Measurements from ENCODE around the gene COX8C. TPM values are rescaled to one million over a fixed set of nuclear protein-coding genes. Genes with fewer than 3 reads are reported as not detected.
A peak's percentile ranks its signal among the peaks of the same experiment; 100 is the strongest.

COX8C gene
- total RNA-seq, 1 experiment from 2014 or later = not detected

GRCh38 chr14:93332853-93333630 lies 13.9 kb upstream of the COX8C start, which contains the start of gene BTBD7 (continued):
- TF ChIP-seq YY1 (IDR thresholded peaks at IDR 0.05; ENCODE audit: extremely low read depth, insufficient replicate concordance, low read depth, low read length) (peak; percentile 91), ZNF274 (IDR thresholded peaks at IDR 0.05; ENCODE audit: low read depth, low read length) (no peak), CEBPB (IDR thresholded peaks at IDR 0.05; ENCODE audit: low read depth) (no peak)

- no peak for ATAC-seq
Measured at GRCh38 chr14:93333631-93334103, 13.3 kb upstream of the COX8C start.

More at GRCh38 chr14:93333631-93334103, 13.3 kb upstream of the COX8C start:
- POLR2A ChIA-PET = no interaction called here
- peaks cover 11 to 29% of the 10 kb centered on the region in 2 experiments for H3K4me1 ChIP-seq (ENCODE audit: control insufficient read depth in 1 of 2, insufficient read depth in 2 of 2, low read length in 2 of 2)
- H3K36me3 ChIP-seq (ENCODE audit: control insufficient read depth in 1 of 2, insufficient read depth in 2 of 2, low read length in 2 of 2) = no peaks in the 10 kb centered on the region
- H4K20me1 ChIP-seq (ENCODE audit: insufficient read depth) = 0 out of 2 replicates have a peak, but pooled peaks cover 5% of the 10 kb centered on the region
- CTCF ChIA-PET = no interaction called here
- DNase-seq (ENCODE audit: low read depth, low spot score) = no peak
- peak overlapping the region; percentile 84 for H2AFZ ChIP-seq (ENCODE audit: low read depth, low read length, poor library complexity, severe bottlenecking)
- H3K27ac ChIP-seq (ENCODE audit: low read depth, low read length) = peak overlapping the region; percentile 57
- no peaks in the 10 kb centered on the region for H3K27me3 ChIP-seq (ENCODE audit: insufficient read depth, low read length)
- H3K9ac ChIP-seq (ENCODE audit: low read length) = peak overlapping the region; percentile 68
- H3K9me2 ChIP-seq (ENCODE audit: insufficient read depth) = no peaks in the 10 kb centered on the region
- intact Hi-C loops (cut with micrococcal nuclease) = no loop called here
- TF ChIP-seq SIN3A (IDR thresholded peaks at IDR 0.05; ENCODE audit: low read depth) (no peak; the same call in 1 of the 2 replicates), POLR2A (IDR thresholded peaks at IDR 0.05; ENCODE audit: borderline replicate concordance, extremely low read depth, insufficient read depth, insufficient read length) (no peak), SP1 (IDR thresholded peaks at IDR 0.05; ENCODE audit: low read depth) (no peak), REST (IDR thresholded peaks at IDR 0.05; ENCODE audit: low read depth) (no peak), EGR1 (IDR thresholded peaks at IDR 0.05; ENCODE audit: low read depth) (no peak), CTCF (IDR thresholded peaks at IDR 0.05 in 2 of 3, conservative IDR thresholded peaks at IDR 0.05 in 1 of 3; ENCODE audit: borderline replicate concordance in 1 of 3, insufficient read depth in 1 of 3, low read depth in 2 of 3, low read length in 2 of 3) (no peak), ZFX (IDR thresholded peaks at IDR 0.05) (no peak), CEBPB (IDR thresholded peaks at IDR 0.05; ENCODE audit: low read depth) (no peak), EZH2phosphoT487 (IDR thresholded peaks at IDR 0.05; ENCODE audit: borderline replicate concordance) (no peak), POLR2AphosphoS5 (IDR thresholded peaks at IDR 0.05; ENCODE audit: low read depth, low read length) (no peak)
- H3K79me2 ChIP-seq (ENCODE audit: insufficient read depth, low read length) = peaks cover 36% of the 10 kb centered on the region
- RAD21 ChIA-PET (ENCODE audit: low non-redundant PET in 1 of 2, low total read pairs in 2 of 2, uncharacterized antibody in 2 of 2, unreplicated experiment in 2 of 2) = no interaction called here
- peak overlapping the region; percentile 58 to 71 for H3K4me3 ChIP-seq (replicated peaks in 1 of 2; ENCODE audit: low read depth in 1 of 2, low read length in 2 of 2)
- H3K9me3 ChIP-seq (ENCODE audit: control insufficient read depth in 1 of 2, insufficient read depth in 1 of 2, low read depth in 1 of 2, low read length in 2 of 2) = peaks cover 0 to 6% of the 10 kb centered on the region in 2 experiments; a peak in 2 of 4 replicates
- H3K4me2 ChIP-seq (ENCODE audit: low read length) = peak overlapping the region; percentile 79
- BruUV-seq (replicated peaks) = no TSS peak
